ES-I3 (cell line): ENCODE results near the gene TOR1AIP1.

Source experiments
- H3K36me3 ChIP-seq: 2 replicates; pipeline ENCODE4 v1.6.1; 2013; ENCODE audit warnings: mild to moderate bottlenecking, low read length, control low read depth, moderate library complexity; ENCODE audit not compliant: insufficient read depth
- H3K4me1 ChIP-seq: 2 replicates; pipeline ENCODE4 v1.6.1; 2013; ENCODE audit warnings: mild to moderate bottlenecking, control low read depth, low read length; ENCODE audit not compliant: insufficient read depth
- H3K9ac ChIP-seq: 2 replicates; pipeline ENCODE4 v1.6.1; 2013; ENCODE audit warnings: low read depth, mild to moderate bottlenecking, low read length, moderate library complexity
- H3K9me3 ChIP-seq: 2 replicates; pipeline ENCODE4 v1.6.1; 2013; ENCODE audit warnings: mild to moderate bottlenecking, low read length, moderate library complexity; ENCODE audit not compliant: control insufficient read depth, insufficient read depth

The TOR1AIP1 gene

GRCh38 chr1:179968994-179969919 is 87.2 kb downstream of the TOR1AIP1 start:
- Histone ChIP-seq H3K9ac (no peak overlapping the region), H3K36me3 (no peaks in the 10 kb centered on the region), H3K9me3 (no peaks in the 10 kb centered on the region), H3K4me1 (peaks cover 6% of the 10 kb centered on the region; the same call in 1 of the 2 replicates)
